HG03095 (cell line): ENCODE data around the gene RAD51AP1.

ENCODE experiments used
- ATAC-seq: cut with Tn5 transposase; IDR thresholded peaks from one replicate; pipeline ENCODE4 v1.9.1; 2021; ENCODE audit warnings: moderate library complexity; ENCODE audit not compliant: unreplicated experiment

RAD51AP1 gene

GRCh38 chr12:4545195-4545594 lies 6.5 kb downstream of the RAD51AP1 start:
- no peak for ATAC-seq

GRCh38 chr12:4552191-4552590 lies 13.5 kb downstream of the RAD51AP1 start:
- no peak for ATAC-seq

- no peak for ATAC-seq
Observed at GRCh38 chr12:4553943-4554342, 15.3 kb downstream of the RAD51AP1 start.

GRCh38 chr12:4555804-4556203 lies 17.1 kb downstream of the RAD51AP1 start:
- ATAC-seq: no peak

- ATAC-seq: no peak
Observed at GRCh38 chr12:4556735-4557530, 18.2 kb downstream of the RAD51AP1 start.

GRCh38 chr12:4557586-4557985 lies 18.9 kb downstream of the RAD51AP1 start:
- ATAC-seq: no peak

GRCh38 chr12:4558171-4558570 lies 19.5 kb downstream of the RAD51AP1 start:
- ATAC-seq: no peak

GRCh38 chr12:4562034-4562657 lies 23.5 kb downstream of the RAD51AP1 start, which contains the start of gene DYRK4:
DYRK4 (plus strand) TSS chr12:4562208; CDS start chr12:4562246, 38 bp downstream.
- ATAC-seq: no peak

- no peak for ATAC-seq
Observed at GRCh38 chr12:4563336-4563735, 24.6 kb downstream of the RAD51AP1 start.

- no peak for ATAC-seq
Observed at GRCh38 chr12:4564818-4565217, 26.1 kb downstream of the RAD51AP1 start.

GRCh38 chr12:4566474-4566873 lies 27.8 kb downstream of the RAD51AP1 start:
- no peak for ATAC-seq

GRCh38 chr12:4567073-4567881 lies 28.6 kb downstream of the RAD51AP1 start:
- peak; percentile 56 for ATAC-seq

- ATAC-seq: no peak
Observed at GRCh38 chr12:4569261-4569660, 30.6 kb downstream of the RAD51AP1 start.

- no peak for ATAC-seq
Observed at GRCh38 chr12:4572680-4573079, 34.0 kb downstream of the RAD51AP1 start.

GRCh38 chr12:4579305-4580102 lies 40.8 kb downstream of the RAD51AP1 start:
- ATAC-seq: no peak

- no peak for ATAC-seq
Observed at GRCh38 chr12:4580281-4580688, 41.6 kb downstream of the RAD51AP1 start.

- no peak for ATAC-seq
Observed at GRCh38 chr12:4584281-4584680, 45.6 kb downstream of the RAD51AP1 start.

- ATAC-seq: no peak
Observed at GRCh38 chr12:4584896-4585295, 46.2 kb downstream of the RAD51AP1 start.

- ATAC-seq: no peak
Observed at GRCh38 chr12:4586500-4586899, 47.8 kb downstream of the RAD51AP1 start.

GRCh38 chr12:4587108-4587507 lies 48.4 kb downstream of the RAD51AP1 start:
- no peak for ATAC-seq

GRCh38 chr12:4588916-4589315 lies 50.2 kb downstream of the RAD51AP1 start:
- ATAC-seq: no peak
